ENCODE results near the gene PDLIM7. TPM values are rescaled to one million over a fixed set of nuclear protein-coding genes. Genes with fewer than 3 reads are reported as not detected.
A peak's percentile ranks its signal among the peaks of the same experiment; 100 is the strongest.

Gene PDLIM7
- total RNA-seq, 1 donor from 2014 or later = 144 TPM

GRCh38 chr5:177440990-177441780 lies 56.2 kb downstream of the PDLIM7 start:
- ATAC-seq (no peak), DNase-seq (ENCODE audit: low spot score) (no peak)
- intact Hi-C loops (cut with DNase I) = no loop called here

- intact Hi-C loops (cut with DNase I) = no loop called here
- ATAC-seq (peak; percentile 42), DNase-seq (ENCODE audit: low spot score) (no peak)
These were observed 57.0 kb downstream of the PDLIM7 start for GRCh38 chr5:177440211-177440989.

- DNase-seq (ENCODE audit: low spot score) = no peak
- intact Hi-C loops (cut with DNase I) = no loop called here
- no peak for ATAC-seq
These were observed 57.8 kb downstream of the PDLIM7 start for GRCh38 chr5:177439518-177440053.

- intact Hi-C loops (cut with DNase I) = no loop called here
- no peak for ATAC-seq
- no peak for DNase-seq (ENCODE audit: low spot score)
These were observed 58.9 kb downstream of the PDLIM7 start for GRCh38 chr5:177438468-177438867.

GRCh38 chr5:177437623-177438022 lies 59.8 kb downstream of the PDLIM7 start:
- DNase-seq (ENCODE audit: low spot score) (no peak), ATAC-seq (no peak)
- intact Hi-C loops (cut with DNase I) = no loop called here

GRCh38 chr5:177435847-177436536 lies 61.4 kb downstream of the PDLIM7 start:
- ATAC-seq (no peak), DNase-seq (ENCODE audit: low spot score) (no peak)
- intact Hi-C loops (cut with DNase I) = no loop called here

- ATAC-seq = no peak
- DNase-seq (ENCODE audit: low spot score) = no peak
- intact Hi-C loops (cut with DNase I) = no loop called here
These were observed 62.3 kb downstream of the PDLIM7 start for GRCh38 chr5:177434942-177435738.

- ATAC-seq (no peak), DNase-seq (ENCODE audit: low spot score) (no peak)
- intact Hi-C loops (cut with DNase I) = no loop called here
These were observed 63.0 kb downstream of the PDLIM7 start for GRCh38 chr5:177434437-177434836.

GRCh38 chr5:177433658-177434217 lies 63.7 kb downstream of the PDLIM7 start:
- DNase-seq (ENCODE audit: low spot score) = no peak
- intact Hi-C loops (cut with DNase I) = no loop called here
- ATAC-seq = no peak

Other genes with a start within 250 kb of the PDLIM7 start
- 24.4 TPM for gene RAB24, start 193.9 kb downstream of the PDLIM7 start, total RNA-seq
- gene PRELID1, start 193.8 kb downstream of the PDLIM7 start, total RNA-seq = 50.1 TPM
- gene MXD3, start 185.7 kb downstream of the PDLIM7 start, total RNA-seq = 9.9 TPM
- gene LMAN2, start 145.9 kb downstream of the PDLIM7 start, total RNA-seq = 70.0 TPM
- 9.3 TPM for gene RGS14, start 139.7 kb downstream of the PDLIM7 start, total RNA-seq
- gene SLC34A1, start 113.2 kb downstream of the PDLIM7 start, total RNA-seq = not detected
- gene PFN3, start 96.9 kb downstream of the PDLIM7 start, total RNA-seq = not detected
- gene F12, start 88.0 kb downstream of the PDLIM7 start, total RNA-seq = 0.49 TPM
- gene GRK6, start 70.9 kb downstream of the PDLIM7 start, total RNA-seq = 25.0 TPM
- gene PRR7, start 50.8 kb downstream of the PDLIM7 start, total RNA-seq = 8.2 TPM
- gene DBN1, start 24.0 kb downstream of the PDLIM7 start, total RNA-seq = 63.5 TPM
- 16.2 TPM for gene DOK3, start 12.2 kb upstream of the PDLIM7 start, total RNA-seq
- 68.2 TPM for gene DDX41, start 19.4 kb upstream of the PDLIM7 start, total RNA-seq
- gene FAM193B, start 57.0 kb upstream of the PDLIM7 start, total RNA-seq = 113 TPM
- 81.0 TPM for gene TMED9, start 94.6 kb upstream of the PDLIM7 start, total RNA-seq
- 16.5 TPM for gene B4GALT7, start 102.5 kb upstream of the PDLIM7 start, total RNA-seq